GM19455 (cell line): ENCODE results near the gene RHOB.
"Not testable (repeated sequence)": the region's sequence is repeated elsewhere in the genome, so short reads cannot be mapped to it uniquely, and the experiment has no call there.

ENCODE experiments used
- ATAC-seq: cut with Tn5 transposase; IDR thresholded peaks from one replicate; pipeline ENCODE4 v1.9.1; 2021; ENCODE audit not compliant: unreplicated experiment

Gene RHOB

DNA sequence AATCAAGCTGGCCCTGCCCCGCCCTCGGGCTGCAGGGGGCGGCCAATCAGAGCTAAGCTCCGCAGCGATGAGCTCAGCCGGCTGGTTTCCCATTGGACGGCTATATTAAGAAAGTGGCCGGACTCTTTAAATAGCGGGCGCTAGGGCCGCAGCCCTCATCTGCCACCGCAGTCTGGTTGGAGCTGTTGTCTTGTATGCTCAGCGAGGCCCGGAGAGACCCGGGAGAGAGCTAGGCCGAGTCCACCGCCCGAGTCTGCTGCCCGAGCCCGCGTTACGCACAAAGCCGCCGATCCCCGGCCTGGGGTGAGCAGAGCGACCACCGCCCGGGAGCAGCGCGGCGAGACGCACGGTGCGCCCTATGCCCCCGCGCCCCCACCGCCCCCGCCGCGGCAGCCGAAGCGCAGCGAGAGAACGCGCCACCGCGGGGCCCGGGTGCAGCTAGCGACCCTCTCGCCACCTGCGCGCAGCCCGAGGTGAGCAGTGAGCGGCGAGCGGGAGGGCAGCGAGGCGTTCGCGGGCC lies at the start of gene RHOB:
RHOB (plus strand) TSS at position 158 of the 520 bp plus-strand sequence. CDS start 392 bp downstream, outside the sequence.
- peak; percentile 98 for ATAC-seq

DNA sequence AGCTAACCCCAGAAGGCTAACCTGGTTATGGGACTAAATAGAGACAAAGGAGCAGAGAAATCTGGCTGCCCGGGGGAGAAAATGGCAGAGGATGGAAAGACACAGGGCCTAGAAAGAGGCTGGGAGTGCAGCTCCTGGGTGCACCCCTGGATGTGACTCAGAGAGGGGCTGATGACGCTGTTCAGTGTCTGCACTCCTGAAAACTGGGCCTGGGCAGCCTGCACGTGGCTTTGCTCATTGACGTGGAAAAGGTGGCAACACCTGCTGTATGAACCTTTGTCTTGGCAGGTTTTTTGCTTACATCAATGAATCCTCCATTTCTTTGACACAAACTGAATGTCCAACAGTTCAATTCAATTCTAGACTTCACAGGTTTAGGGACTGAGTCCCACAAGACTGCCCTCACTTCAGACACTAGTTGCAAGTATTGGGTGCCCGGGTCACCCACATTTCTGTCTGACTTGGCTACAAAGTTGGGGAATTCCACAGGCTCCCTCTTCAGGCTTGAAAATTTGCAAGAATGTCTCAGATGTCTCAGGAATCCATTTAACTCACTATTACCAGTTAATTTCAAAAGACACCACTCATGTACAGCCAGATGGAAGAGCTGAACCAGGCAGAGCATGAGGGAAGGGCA lies 48.9 kb upstream of the RHOB start:
- no peak for ATAC-seq

DNA sequence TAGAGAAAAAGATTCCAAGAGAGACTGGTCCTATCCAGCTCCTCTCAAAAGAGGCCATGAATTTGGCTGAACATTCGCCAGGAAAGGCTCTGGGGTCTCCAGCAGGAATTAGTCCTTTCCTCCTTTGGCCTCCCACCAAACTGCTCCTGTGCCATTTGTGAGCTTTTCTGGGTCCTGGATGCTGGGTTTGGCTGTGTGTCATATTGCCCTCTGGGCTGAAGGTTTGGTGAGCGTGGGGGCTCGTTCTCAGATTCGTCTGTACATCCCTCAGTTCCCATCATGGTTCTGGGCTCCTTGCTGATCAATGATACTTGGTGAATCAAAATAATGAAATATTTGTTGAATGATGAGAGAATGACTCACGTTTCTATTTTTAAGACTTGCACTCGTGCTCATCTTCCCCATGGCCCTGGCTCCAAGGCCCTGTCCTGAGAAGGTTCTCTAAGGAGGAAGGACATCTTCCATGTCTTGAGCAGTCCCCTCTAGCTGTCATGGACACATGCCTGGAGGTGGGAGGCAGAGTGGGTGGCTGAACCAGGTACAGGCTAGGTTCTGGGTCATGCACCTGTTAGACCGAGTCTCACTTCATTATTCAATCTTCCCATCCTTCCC lies 47.8 kb upstream of the RHOB start:
- ATAC-seq, result no peak

DNA sequence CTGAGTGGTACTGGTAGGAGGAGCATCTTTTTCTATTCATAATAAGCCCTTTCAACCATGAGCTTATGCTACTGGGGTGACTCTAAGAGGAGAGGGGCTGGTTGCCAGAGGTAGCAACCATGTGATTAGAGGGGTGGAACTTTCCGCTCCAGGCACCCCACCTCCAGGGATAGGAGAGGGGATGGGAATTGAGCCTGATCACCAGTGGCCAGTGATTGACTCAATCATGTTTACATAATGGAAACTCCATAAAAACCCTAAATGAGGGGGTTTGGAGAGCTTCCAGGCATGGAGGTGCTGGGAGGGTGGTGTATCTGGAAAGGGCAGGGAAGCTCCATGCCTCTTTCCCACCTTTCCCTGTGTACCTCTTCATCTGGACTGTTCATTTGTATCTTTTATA lies 46.6 kb upstream of the RHOB start:
- ATAC-seq, result no peak

DNA sequence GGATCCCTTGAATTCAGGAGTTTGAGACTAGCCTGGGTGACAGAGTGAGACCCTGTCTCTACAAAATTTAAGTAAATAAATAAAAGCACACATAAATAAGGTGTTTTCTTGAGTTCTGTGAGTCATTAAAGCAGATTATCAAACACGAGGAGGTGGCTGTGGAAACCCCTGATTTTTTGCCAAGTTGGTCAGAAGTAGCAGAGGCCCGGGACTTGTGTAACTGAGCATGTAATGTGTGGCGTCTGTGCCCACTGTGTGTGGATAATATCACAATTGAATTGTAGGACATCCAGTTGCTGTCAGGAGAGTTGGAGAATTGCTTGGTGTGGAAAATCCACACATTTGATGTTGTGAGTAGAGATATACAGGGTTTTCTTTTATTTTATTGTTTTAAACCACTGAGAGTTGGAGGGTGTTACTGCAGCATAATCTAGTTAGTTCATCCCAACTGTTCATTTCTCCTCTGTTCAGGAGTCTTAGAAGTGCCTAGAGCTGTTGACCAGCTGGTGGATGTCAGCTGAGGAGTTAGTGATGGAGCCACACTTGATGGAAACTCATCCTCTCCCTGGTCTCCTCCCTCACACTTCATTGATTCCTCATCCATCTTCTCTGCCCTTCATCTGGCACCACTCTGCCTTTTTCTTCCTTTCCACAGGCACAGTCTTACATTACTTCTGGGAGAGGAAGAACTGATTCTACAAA lies 45.9 kb upstream of the RHOB start:
- ATAC-seq, result no peak

DNA sequence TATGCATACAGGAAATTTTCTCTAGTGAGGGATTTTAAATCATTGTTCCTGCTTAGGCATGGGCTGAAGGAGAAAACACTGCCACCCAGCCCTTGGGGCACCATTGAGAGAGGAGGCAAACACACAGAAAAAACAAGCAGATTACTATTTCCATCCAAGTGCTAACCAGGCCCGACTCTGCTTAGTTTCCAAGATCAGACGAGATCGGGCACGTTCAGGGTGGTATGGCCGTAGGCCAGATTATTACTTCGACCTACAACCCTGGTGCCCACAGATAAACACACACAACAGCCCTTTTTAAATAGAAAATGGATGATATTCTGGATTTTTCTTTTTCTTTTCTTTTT lies 45.4 kb upstream of the RHOB start:
- no peak for ATAC-seq

DNA sequence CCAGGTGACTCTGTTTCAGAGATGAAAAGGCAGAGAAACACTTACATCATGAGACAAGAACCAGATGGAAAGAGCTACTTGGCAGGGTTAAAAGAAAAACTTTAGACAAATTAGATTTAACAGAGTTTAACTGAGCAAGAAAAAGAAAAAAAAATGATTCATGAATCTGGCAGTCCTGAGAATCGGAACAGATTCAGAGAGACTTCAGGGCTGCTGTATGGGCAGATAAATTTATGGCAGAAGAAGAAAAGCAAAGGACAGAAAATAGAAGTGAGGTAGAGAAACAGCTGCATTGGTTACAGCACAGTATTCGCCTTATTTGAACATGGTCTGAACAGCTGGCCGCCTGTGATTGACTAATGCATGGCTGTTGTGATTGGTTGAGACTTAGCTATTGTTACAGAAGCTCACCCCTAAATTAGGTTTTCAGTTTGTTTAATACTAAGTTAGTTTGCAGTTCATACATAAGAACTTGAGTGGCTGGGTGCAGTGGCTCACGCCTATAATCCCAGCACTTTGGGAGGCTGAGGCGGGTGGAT lies 43.0 kb upstream of the RHOB start:
- no peak for ATAC-seq

DNA sequence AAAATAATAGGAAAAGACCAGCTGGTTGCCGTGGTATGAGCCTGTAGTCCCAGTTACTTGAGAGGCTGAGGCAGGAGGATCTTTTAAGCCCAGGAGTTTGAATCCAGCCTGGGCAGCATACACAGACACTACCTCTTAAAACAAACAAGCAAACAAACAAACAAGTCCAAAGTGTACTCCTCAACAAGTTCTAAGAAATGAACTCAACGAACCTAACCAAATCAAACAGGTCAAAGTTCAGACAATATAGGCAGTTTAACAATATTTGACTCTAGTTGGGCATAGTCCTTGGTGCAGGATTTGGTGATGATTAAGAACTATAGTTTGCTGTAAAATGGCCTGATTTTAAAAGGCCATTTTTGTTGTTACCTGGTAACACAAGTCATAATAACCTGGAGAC lies 41.9 kb upstream of the RHOB start:
- no peak for ATAC-seq

DNA sequence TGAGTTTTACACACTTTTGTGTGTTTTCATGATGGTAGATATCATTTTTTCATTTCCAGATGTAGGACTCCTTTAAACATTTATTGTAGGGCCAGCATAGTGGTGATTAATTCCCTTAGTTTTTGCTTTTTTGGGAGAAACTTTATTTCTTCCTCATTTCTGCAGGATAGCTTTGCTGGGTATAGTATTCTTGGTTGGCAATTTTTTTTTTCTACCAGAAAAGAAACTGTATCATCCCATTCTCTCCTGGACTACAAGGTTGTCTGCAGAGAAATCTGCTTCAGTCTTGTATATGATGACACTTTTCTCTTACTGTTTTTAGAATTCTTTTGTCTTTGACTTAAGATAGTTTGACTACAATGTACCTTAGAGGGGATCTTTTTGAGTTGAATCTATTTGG lies 37.8 kb upstream of the RHOB start:
- ATAC-seq, result no peak

DNA sequence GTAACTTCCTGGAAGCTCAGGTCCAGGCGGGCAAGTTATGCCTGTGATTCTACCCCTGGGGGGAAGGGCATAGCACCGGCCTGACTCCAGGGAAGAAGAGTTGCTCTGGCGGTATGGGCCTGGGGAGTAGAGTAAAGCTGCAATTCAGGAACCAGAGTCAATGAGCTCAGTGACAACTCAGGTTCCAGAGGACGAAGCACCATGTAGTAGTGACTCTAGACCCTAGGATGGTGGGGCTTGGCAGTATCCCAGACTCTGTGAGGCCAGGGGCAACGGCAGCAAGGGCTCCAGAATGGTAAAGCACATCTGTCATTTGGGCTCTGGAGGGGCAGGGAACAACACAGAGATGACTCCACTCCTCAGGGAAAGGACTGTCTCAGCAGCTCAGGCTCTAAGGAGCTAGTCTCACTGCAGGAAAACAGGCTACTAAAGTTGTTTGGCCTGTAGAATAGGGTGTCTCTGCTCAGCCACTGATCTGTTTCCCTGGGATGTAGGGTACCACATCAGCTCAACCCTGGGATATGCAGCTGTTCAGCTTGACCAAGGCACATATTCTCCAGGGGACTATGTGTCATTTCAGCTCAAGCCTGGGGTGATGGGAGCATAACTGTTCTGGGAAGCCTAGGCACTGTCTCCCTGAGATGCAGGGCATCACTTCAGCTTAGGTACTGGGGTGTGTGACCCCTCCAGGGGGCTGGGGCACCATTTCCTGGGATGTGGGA lies 36.2 kb upstream of the RHOB start:
- no peak for ATAC-seq

DNA sequence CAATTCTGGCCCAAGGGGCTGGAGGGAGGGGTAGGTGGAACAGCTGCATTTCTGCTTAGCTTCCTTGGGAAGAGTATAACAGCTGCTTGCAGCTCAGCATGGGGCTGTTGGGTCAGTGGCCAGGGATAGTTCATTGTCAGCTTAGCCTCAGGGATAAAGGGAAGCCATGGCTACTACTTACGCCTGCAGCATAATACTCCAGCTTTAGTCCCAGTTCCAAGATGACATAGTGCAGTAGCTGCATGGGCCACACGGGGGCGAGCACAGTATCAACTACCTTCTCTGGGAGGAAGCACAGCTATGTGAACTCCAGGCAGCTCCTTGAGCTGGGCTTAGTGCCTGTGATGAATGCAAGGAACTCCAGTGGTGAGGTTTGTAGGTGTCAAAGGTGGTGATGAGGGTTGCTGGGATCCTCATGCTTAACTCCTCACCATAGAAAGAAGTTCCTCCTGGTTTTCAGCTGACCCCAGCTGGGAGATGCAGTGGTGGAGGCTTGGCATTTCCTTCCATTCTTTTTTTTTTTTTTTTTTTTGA lies 35.4 kb upstream of the RHOB start:
- ATAC-seq, result peak; percentile 100

DNA sequence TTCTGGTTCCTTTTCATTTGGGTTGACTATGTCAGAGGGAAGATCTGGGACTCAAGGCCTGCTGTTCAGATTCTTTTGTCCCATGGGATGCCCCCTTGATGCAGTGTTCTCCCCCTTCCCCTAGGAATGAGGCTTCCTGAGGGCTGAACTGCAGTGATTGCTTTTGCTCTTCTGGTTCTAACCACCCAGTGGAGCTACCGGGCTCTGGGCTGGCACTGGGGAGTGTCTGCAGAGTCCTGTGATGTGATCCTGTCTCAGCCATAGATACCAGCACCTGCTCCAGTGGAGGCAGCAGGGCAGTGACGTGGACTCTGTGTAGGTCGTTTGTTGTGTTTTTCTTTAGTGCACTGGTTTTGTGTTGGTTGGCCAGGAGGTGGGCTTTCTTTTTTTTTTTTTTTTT lies 32.1 kb upstream of the RHOB start:
- ATAC-seq, result no peak

DNA sequence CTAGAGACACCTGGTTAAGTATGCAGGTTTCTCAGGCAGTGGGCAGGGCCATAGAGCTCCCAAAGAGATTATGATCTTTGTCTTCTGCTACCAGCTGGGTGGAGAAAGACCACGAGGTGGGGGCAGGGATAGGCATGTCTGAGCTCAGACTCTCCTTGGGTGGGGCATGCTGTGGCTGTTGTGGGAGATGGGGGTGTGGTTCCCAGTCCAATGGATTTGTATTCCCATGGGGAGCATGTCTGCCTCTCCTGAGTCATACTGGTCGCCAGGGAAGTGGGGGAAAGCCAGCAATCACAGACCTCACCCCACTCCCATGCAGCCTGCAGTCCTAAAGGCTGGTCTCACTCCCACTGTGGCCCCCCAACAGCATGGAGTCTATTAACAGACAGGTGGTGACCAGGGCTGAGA lies 31.4 kb upstream of the RHOB start:
- no peak for ATAC-seq

DNA sequence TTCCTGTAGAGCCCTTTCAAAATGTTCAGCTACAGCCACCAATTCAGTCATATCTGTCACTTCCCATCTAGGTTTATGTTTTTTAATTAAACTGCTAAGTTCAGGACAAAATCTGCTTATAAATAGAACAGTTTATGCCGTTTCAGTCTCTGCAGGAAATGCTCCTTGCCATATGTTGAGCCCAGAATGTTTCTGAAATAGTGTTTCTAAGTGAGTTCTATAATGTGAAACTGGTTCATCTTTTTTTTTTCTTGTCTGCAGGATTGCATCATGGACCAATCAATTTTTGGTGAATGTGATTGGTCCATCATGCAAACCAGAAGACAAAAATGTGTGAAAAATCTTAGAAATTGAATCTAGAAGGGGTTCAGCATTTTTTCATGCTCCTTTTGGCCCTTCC lies 30.2 kb upstream of the RHOB start:
- ATAC-seq, result no peak

DNA sequence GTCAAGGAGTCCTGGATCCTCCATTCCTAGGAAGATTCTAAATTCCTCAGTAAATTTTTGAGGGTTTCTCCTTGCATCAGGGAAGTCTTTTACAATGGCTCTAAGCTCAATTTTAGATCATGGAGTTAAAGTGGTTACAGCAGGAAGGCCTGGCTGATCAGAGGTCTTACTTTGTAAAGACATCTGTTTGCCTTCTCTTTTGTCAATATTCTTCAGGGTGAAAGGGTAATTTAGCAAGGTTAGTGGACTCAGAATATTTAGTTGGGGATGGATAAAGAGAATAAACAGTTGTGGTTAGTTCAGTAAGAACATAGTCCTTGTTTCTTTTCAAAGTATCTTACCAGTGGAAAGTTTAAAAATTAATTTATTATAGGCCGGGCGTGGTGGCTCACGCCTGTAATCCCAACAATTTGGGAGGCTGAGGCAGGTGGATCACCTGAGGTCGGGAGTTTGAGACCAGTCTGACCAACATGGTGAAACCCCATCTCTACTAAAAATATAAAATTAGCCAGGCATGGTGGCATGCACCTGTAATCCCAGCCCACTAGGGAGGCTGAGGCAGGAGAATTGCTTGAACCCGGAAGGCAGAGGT lies 29.5 kb upstream of the RHOB start:
- not testable (repeated sequence) for ATAC-seq

DNA sequence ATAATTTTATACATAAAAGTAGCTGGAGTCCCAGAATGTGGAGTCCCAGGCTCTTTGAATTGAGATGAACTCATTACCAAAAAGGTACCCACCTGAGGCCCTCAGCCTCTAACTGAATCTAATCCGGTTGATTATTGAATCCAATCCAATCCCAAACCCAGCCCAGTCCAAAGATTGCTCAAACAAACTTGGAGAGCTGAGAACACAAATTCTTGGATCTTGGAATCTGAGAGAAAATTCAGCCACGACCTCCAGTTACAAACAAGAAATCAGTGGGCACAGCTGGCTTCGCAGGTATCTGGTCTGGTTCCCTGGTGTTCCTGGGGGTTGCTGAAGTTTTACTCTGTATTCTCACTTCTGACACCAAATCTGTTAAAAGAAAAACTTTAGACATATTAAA lies 28.4 kb upstream of the RHOB start:
- ATAC-seq, result no peak

DNA sequence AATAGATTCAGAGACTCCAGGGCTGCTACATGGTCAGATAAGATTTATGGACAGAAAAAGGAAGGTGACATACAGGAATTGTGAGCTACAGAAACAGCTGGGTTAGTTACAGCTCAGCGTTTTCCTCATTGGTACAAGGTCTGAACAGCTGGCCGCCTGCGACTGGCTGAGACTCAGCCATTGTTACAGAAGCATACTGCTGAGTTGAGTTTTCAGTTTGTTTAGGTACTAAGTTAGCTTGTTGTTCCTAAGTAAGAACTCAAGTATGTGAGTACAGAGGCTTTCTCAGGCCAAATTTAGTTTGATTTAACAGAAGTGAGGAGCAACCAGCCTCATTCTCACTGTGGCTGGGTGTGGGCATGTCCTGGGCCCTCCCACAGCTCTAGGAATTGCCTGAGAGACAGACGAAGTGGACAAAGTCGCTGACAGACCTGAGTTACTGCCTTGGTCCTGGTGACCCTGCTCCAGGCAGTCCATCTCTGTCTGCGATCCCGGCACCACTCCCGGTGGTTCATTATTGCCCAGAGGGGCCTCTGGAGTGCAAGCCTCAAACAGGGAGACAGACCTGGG lies 27.8 kb upstream of the RHOB start:
- no peak for ATAC-seq

DNA sequence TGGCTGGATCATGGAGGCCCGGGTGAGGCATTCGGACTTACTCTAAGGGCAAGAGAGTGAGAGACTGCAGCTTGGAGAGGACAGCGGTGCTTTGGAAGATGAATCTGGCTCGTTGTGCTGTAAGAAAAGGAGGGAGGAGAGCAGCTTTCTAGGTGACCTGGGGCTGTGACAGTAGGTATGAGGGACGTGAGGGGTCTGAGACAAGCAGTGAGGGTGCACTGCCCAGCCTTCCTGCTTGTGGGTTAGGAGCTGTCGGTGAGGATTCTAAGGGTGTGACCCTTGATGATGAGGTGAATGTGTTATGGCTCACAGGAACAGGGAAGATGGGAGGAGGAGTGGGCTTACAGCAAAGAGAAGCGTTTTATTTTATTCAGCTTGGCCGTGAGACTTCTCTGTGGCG lies 27.1 kb upstream of the RHOB start:
- ATAC-seq, result no peak

DNA sequence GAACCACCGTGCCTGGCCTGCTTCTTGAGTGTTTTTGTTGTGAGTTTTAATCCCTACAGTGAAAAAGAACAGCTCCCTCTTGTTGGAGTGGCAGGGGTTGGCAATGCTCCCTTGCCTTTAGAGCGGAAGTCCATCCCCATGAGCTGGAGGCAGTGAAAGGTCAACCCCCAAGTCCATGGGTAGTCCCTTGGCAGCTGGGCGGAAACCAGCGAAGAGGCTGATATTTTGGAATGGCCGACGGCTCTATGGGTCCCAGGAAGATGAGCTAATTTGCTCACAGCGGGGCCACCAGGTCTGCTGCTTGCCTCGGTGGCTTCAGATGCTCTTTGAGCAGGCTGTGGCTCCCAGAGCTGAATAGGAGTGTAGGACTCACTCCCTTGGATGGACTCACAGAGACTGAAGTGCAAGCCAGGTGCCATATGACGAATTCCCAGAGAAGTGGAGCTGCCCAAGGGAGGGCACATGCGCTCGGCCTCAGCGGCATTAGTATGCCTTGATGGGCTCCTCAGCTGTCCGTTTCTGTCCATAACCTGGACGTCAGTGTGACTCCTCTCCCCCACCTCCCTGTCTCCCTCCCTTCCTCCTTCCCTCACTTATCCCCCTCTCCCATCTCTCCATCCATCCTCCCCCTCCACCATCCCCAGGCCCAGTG lies 25.4 kb upstream of the RHOB start:
- no peak for ATAC-seq

DNA sequence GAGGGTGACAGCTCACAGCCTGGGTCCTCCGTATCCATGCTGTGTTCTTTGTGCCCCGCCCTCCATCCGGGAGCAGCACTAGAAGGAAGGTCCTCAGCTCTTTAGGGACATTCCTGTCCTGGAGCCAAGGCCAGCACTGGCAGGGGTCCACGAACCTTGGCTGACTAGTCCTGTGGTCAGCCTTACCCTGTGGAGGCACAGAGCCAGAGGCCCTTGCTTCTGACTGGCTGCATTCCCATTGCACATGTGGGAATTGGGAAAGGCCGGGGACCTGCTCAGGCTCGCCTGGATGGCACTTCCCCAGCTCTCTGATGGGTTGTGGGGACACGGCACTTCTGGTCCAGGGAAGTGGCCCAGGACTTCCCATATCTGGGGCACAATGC lies 24.9 kb upstream of the RHOB start:
- ATAC-seq, result no peak
